Left ventricle myocardium inferior (tissue), 1 donor: ENCODE measurements around the gene CTTN. TPM values are rescaled to one million over a fixed set of nuclear protein-coding genes. Genes with fewer than 3 reads are reported as not detected.

Experiments used
- DNase-seq: peaks from one replicate; pipeline ENCODE4 v3.0.0-alpha.2; 2020
- H3K27ac ChIP-seq: fragments of 200-600 bp; replicated peaks from 2 replicates; pipeline ENCODE4 v1.8.0; 2021
- H3K27me3 ChIP-seq: fragments of 200-600 bp; 2 replicates; pipeline ENCODE4 v1.8.0; 2021; ENCODE audit warnings: low read depth
- H3K36me3 ChIP-seq: fragments of 200-600 bp; 2 replicates; pipeline ENCODE4 v1.8.0; 2021
- H3K4me1 ChIP-seq: fragments of 200-600 bp; 2 replicates; pipeline ENCODE4 v1.8.0; 2021
- H3K4me3 ChIP-seq: fragments of 200-600 bp; 2 replicates; pipeline ENCODE4 v1.8.0; 2021; ENCODE audit warnings: mild to moderate bottlenecking, moderate library complexity
- H3K9me3 ChIP-seq: fragments of 200-600 bp; replicated peaks from 2 replicates; pipeline ENCODE4 v1.8.0; 2021
- intact Hi-C: fragments of 100-400 bp; cut with micrococcal nuclease; formaldehyde crosslinking; loops from one replicate; pipeline ENCODE4 v1.11.0; 2022
- total RNA-seq: library from RNA; stranded (reverse); fragmentation: NEBNext Ultra II Directional; extraction: Animal tissue kit (Norgen Biotek cat#: 25700); gene quantifications from one replicate; pipeline ENCODE4 v1.2.1, GENCODE V29; 2021
- TF ChIP-seq, protein P1 (sequence below): fragments of 200-600 bp; IDR thresholded peaks from 2 replicates; pipeline ENCODE4 v1.8.0; 2021; ENCODE audit warnings: antibody characterized with exemption, mild to moderate bottlenecking, borderline replicate concordance
- donor health status: DM: no; HTN: yes; CAD: no; lungs with severe emphysema.

Gene CTTN
- total RNA-seq, 1 donor from 2014 or later = 144 TPM

DNA sequence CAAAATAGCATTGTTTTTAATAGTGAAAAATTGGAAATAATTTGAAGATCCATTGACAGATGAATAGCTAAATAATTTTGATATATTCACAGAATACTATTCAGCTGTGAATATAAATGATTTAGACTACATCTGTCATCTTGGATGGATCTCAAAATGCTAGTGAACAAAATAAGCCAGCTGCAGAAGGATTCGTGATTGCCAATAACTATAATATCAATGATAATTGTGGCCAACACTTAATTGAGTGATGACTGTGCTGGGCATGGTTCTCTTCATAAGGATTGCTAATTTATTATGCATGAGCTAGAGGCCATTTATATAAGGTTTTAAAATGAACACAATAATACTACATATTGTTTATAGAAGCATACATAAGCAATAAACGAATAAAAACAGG is 60.4 kb downstream of the CTTN start:
- no peak overlapping the region for H3K27ac ChIP-seq
- H3K4me3 ChIP-seq = no peak overlapping the region
- H3K27me3 ChIP-seq = peaks cover 19% of the 10 kb centered on the region
- no peaks in the 10 kb centered on the region for H3K9me3 ChIP-seq
- intact Hi-C loops = no loop called here
- no peak for DNase-seq
- H3K36me3 ChIP-seq = no peaks in the 10 kb centered on the region
- no peaks in the 10 kb centered on the region for H3K4me1 ChIP-seq
- TF ChIP-seq, protein P1, sequence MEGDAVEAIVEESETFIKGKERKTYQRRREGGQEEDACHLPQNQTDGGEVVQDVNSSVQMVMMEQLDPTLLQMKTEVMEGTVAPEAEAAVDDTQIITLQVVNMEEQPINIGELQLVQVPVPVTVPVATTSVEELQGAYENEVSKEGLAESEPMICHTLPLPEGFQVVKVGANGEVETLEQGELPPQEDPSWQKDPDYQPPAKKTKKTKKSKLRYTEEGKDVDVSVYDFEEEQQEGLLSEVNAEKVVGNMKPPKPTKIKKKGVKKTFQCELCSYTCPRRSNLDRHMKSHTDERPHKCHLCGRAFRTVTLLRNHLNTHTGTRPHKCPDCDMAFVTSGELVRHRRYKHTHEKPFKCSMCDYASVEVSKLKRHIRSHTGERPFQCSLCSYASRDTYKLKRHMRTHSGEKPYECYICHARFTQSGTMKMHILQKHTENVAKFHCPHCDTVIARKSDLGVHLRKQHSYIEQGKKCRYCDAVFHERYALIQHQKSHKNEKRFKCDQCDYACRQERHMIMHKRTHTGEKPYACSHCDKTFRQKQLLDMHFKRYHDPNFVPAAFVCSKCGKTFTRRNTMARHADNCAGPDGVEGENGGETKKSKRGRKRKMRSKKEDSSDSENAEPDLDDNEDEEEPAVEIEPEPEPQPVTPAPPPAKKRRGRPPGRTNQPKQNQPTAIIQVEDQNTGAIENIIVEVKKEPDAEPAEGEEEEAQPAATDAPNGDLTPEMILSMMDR = no peak

DNA sequence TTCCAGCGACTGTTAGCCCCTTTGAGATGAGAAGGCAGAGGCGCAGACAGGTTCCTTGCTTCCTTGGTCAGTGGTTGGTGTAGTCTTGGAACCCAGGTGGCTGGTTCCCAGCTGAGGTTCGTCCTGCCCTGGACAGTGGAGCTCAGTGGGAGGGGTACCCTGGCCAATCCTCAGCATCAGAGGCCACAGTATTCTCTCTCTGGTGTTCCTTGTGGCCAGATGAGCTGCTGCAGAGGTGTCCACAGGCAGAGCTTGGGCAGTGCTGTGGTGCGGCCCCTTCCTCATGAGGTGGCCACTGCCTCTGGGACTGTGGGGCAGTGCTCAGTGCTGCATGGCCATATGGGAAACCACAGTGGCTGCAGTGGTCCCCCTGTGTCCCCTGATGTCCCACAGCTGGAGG is 61.8 kb downstream of the CTTN start:
- Histone ChIP-seq H3K9me3 (no peaks in the 10 kb centered on the region), H3K27me3 (peaks cover 25% of the 10 kb centered on the region), H3K4me3 (no peak overlapping the region), H3K36me3 (no peaks in the 10 kb centered on the region), H3K4me1 (no peaks in the 10 kb centered on the region), H3K27ac (no peak overlapping the region)
- TF ChIP-seq, protein P1 = no peak
- intact Hi-C loops = no loop called here
- no peak for DNase-seq

DNA sequence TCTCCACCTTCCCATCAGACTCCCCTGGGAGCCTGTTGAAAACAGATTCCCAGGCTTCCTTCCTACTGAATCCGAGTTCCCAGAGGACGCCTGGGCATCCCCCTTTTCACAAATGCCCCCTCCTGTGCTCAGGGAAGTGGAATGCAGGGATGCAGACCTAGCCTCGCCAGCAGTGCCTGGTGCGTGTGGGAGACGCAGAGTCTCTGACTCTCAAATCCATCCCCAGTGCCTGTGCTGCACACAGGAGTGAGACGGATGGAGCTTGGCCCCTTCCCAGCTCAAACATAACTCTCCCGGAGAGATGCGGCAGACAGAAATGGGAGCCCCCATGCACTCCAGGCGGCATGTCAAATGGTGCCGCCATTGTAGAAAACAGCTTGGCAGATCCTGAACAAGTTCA is 62.6 kb downstream of the CTTN start:
- H3K9me3 ChIP-seq = no peaks in the 10 kb centered on the region
- H3K27ac ChIP-seq = no peak overlapping the region
- H3K4me1 ChIP-seq = no peaks in the 10 kb centered on the region
- H3K36me3 ChIP-seq = no peaks in the 10 kb centered on the region
- intact Hi-C loops = no loop called here
- H3K27me3 ChIP-seq = peaks cover 25% of the 10 kb centered on the region
- DNase-seq = no peak
- no peak overlapping the region for H3K4me3 ChIP-seq
- TF ChIP-seq, protein P1 = no peak

DNA sequence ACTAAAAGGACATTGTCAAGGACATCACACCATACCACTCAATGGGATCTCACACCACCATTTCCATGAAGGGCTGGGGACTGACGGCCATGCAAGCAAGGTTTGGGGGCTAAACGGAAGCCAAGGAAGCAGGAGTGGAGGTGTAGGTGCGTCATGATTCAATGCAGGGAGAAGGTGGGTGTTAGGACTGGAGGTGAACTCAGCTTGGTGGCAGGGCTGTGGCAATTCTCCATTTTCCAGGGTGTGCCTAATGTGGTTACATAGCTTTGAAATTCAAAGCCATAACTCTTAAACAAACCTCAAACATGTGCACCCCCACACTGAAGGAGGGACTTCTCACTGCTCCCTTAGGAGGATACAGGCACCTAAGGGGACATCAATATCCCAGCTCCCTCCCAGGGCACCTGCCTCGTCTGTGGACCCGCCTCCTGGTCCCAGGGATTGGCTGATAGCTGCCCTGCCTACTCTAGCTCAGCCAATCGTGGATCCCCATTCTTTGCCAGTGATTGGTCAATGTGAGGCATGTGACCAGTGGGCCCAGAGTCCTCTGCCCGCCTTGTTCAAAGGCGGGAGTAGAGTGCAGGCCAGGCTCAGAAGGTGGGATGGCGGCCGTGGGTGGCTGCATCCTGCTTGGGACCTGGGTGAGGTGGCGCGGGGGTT is 64.6 kb downstream of the CTTN start:
- DNase-seq = no peak
- TF ChIP-seq, protein P1 = no peak
- H3K27ac ChIP-seq = no peak overlapping the region
- intact Hi-C loops = no loop called here
- H3K9me3 ChIP-seq = no peaks in the 10 kb centered on the region
- peaks cover 25% of the 10 kb centered on the region for H3K27me3 ChIP-seq
- no peaks in the 10 kb centered on the region for H3K4me1 ChIP-seq
- H3K36me3 ChIP-seq = no peaks in the 10 kb centered on the region
- H3K4me3 ChIP-seq = no peak overlapping the region

DNA sequence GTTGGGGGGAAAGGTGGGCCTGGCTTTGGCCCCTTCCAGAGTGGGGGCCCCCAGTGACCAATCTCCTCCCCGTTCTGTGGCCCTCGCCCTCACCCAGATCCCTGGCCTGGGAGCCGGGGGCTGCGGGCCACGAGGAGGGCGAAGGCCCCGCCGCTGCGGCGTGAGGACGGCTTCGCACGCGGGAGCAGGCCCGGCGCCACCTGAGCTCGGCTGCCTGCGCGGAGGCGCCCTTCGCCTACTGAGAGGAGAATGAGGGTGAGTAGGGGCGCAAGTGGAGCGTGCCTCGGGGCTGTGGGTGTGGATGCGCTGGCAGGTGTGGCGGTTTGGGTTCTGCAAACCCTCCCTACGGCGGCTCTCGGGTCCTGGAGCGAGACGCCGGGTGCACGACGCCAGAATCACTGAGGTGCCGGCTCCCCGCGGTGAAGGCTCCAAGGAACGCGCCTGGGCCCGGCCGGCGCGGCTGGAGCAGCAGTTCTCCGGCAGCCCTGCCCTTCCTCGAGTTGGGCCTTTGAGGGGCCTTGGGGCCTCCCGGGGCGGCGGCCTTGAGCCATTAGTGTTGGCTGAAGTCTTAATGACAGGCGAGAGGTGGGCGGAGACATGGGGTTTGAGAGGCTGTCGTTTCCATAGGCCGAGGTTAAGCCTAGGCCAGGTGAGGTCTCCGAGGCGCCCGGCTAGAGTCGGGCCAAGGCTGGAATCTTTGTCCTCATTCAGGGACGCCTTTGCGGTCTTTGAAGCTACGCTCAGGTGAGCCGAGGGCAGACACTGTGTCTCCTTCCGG is 65.3 kb downstream of the CTTN start:
- H3K27ac ChIP-seq = no peak overlapping the region
- H3K4me3 ChIP-seq = no peak overlapping the region
- no peaks in the 10 kb centered on the region for H3K36me3 ChIP-seq
- H3K9me3 ChIP-seq = no peaks in the 10 kb centered on the region
- intact Hi-C loops = no loop called here
- peaks cover 25% of the 10 kb centered on the region for H3K27me3 ChIP-seq
- TF ChIP-seq, protein P1 = no peak
- DNase-seq = no peak
- H3K4me1 ChIP-seq = no peaks in the 10 kb centered on the region
